Activated CD8-positive, alpha-beta memory T cell treated with anti-CD3 and anti-CD28 coated beads, Interleukin-2, amount 50 U/mL, for 48 hours (primary cell): ENCODE data around the gene PXK.
"Not testable (repeated sequence)": the region's sequence is repeated elsewhere in the genome, so short reads cannot be mapped to it uniquely, and the experiment has no call there.

ENCODE experiments used
- DNase-seq: peaks from one replicate; pipeline ENCODE4 v3.0.0-alpha.2; 2020

Gene PXK

GRCh38 chr3:58421004-58421403 is 88.3 kb downstream of the PXK start:
- DNase-seq, result no peak

- DNase-seq, result no peak
These were observed 90.1 kb downstream of the PXK start for GRCh38 chr3:58422756-58423325.

GRCh38 chr3:58424613-58425012 is 91.9 kb downstream of the PXK start:
- no peak for DNase-seq

- DNase-seq, result no peak
These were observed 93.1 kb downstream of the PXK start for GRCh38 chr3:58425782-58426181.

- no peak for DNase-seq
These were observed 95.1 kb downstream of the PXK start for GRCh38 chr3:58427661-58428361.

- DNase-seq, result no peak
These were observed 97.0 kb downstream of the PXK start for GRCh38 chr3:58429657-58430056.

- no peak for DNase-seq
These were observed 100.2 kb downstream of the PXK start for GRCh38 chr3:58432905-58433304.

GRCh38 chr3:58433400-58434167 is 100.9 kb downstream of the PXK start, which contains the start of gene PDHB:
Gene PDHB (minus strand): TSS chr3:58433832. CDS start chr3:58433809, 23 bp downstream.
- DNase-seq, result peak; percentile 93

GRCh38 chr3:58434168-58434504 is 101.4 kb downstream of the PXK start:
- no peak for DNase-seq

GRCh38 chr3:58434511-58434910 is 101.8 kb downstream of the PXK start:
- no peak for DNase-seq

GRCh38 chr3:58434990-58435389 is 102.3 kb downstream of the PXK start:
- DNase-seq, result no peak

GRCh38 chr3:58437276-58437675 is 104.6 kb downstream of the PXK start:
- not testable (repeated sequence) for DNase-seq

GRCh38 chr3:58440996-58441355 is 108.3 kb downstream of the PXK start:
- not testable (repeated sequence) for DNase-seq

- no peak for DNase-seq
These were observed 109.1 kb downstream of the PXK start for GRCh38 chr3:58441514-58442450.

GRCh38 chr3:58452176-58452575 is 119.5 kb downstream of the PXK start:
- DNase-seq, result no peak

GRCh38 chr3:58459160-58459559 is 126.5 kb downstream of the PXK start:
- no peak for DNase-seq

- no peak for DNase-seq
These were observed 130.1 kb downstream of the PXK start for GRCh38 chr3:58462829-58463180.

- DNase-seq, result peak; percentile 85
These were observed 130.7 kb downstream of the PXK start for GRCh38 chr3:58463181-58463941.

GRCh38 chr3:58463942-58464271 is 131.2 kb downstream of the PXK start:
- DNase-seq, result no peak

- no peak for DNase-seq
These were observed 132.2 kb downstream of the PXK start for GRCh38 chr3:58464866-58465265.

GRCh38 chr3:58466899-58467563 is 134.3 kb downstream of the PXK start:
- no peak for DNase-seq

GRCh38 chr3:58469096-58469495 is 136.4 kb downstream of the PXK start:
- no peak for DNase-seq
